T-cell (primary cell): ENCODE results near the gene PGAM2. TPM values are rescaled to one million over a fixed set of nuclear protein-coding genes. Genes with fewer than 3 reads are reported as not detected.

Experiments used
- ATAC-seq, 4 experiments: fragments of 200-7000 bp in 3 of 4; fragments of 150-1000 bp in 1 of 4; cut with Tn5 transposase; replicated peaks in 1 of 4; 1 replicate in 3 of 4; 2 replicates in 1 of 4; pipeline ENCODE4 v1.10.0; 2021; ENCODE audit warnings: moderate library complexity in 3 of 4, mild to moderate bottlenecking in 2 of 4, moderate number of reproducible peaks in 1 of 4
- CTCF ChIA-PET, 2 donors: fragments of 300-600 bp; sonication (Branson Sonifier 250); formaldehyde crosslinking; loops; one replicate each; lab custom pipeline; 2022; ENCODE audit warnings: antibody characterized with exemption in 2 of 2; lab: Charles Lee
- POLR2A ChIA-PET, 2 donors: fragments of 300-600 bp; sonication (Branson Sonifier 250); formaldehyde crosslinking; loops; one replicate each; lab custom pipeline; 2022; ENCODE audit warnings: antibody characterized with exemption in 2 of 2; lab: Charles Lee
- DNase-seq, 35 experiments: peaks; one replicate each; pipeline versions ENCODE4 v3.0.0 to v3.0.0-alpha.2; 2013 to 2023
- H3K27ac ChIP-seq: one replicate; pipeline ENCODE4 v1.5.1; 2013; ENCODE audit warnings: low read length
- H3K27me3 ChIP-seq, 2 experiments: replicated peaks in 1 of 2; 1 replicate in 1 of 2; 2 replicates in 1 of 2; pipeline versions ENCODE4 v1.6.1 to v1.7.0; 2013; ENCODE audit warnings: low read length in 1 of 2, mixed read lengths in 1 of 2; ENCODE audit not compliant: control insufficient read depth in 2 of 2, insufficient read depth in 2 of 2; ENCODE audit errors: extremely low read depth in 1 of 2
- H3K36me3 ChIP-seq, 2 donors: 1 replicate in 1 of 2; 2 replicates in 1 of 2; pipeline versions ENCODE4 v1.6.1 to v1.7.0; 2013; ENCODE audit warnings: low read length in 1 of 2; ENCODE audit not compliant: control insufficient read depth in 2 of 2, insufficient read depth in 1 of 2; ENCODE audit errors: extremely low read depth in 1 of 2
- H3K4me1 ChIP-seq, 2 experiments: 1 replicate in 1 of 2; 2 replicates in 1 of 2; pipeline versions ENCODE4 v1.6.1 to v1.7.0; 2013; ENCODE audit warnings: low read length in 2 of 2, mixed read lengths in 1 of 2; ENCODE audit not compliant: insufficient read depth in 2 of 2, control insufficient read depth in 1 of 2; ENCODE audit errors: extremely low read depth in 1 of 2
- H3K4me3 ChIP-seq, 2 donors: 1 replicate in 1 of 2; 2 replicates in 1 of 2; pipeline versions ENCODE4 v1.5.1 to v1.7.0; 2013; ENCODE audit warnings: mild to moderate bottlenecking in 2 of 2, low read length in 1 of 2, moderate library complexity in 1 of 2; ENCODE audit not compliant: control insufficient read depth in 1 of 2; ENCODE audit errors: extremely low read depth in 1 of 2
- H3K9me3 ChIP-seq: 2 replicates; pipeline ENCODE4 v1.7.0; 2013
- H3K27ac Mint-ChIP-seq, 2 donors: one replicate each; pipeline ENCODE4 v1.8.0; 2020 to 2021; ENCODE audit warnings: mild to moderate bottlenecking in 2 of 2, mixed read lengths in 2 of 2
- H3K27me3 Mint-ChIP-seq, 2 donors: one replicate each; pipeline ENCODE4 v1.8.0; 2021 to 2022; ENCODE audit warnings: mixed read lengths in 2 of 2
- H3K36me3 Mint-ChIP-seq: one replicate; pipeline ENCODE4 v1.8.0; 2021; ENCODE audit warnings: mixed read lengths
- H3K4me1 Mint-ChIP-seq, 3 donors: one replicate each; pipeline ENCODE4 v1.8.0; 2020 to 2022; ENCODE audit warnings: mixed read lengths in 3 of 3, mild to moderate bottlenecking in 1 of 3
- H3K4me3 Mint-ChIP-seq, 3 donors: one replicate each; pipeline ENCODE4 v1.8.0; 2020 to 2022; ENCODE audit warnings: mild to moderate bottlenecking in 3 of 3, mixed read lengths in 3 of 3, moderate library complexity in 3 of 3
- H3K9me3 Mint-ChIP-seq, 3 donors: one replicate each; pipeline ENCODE4 v1.8.0; 2020 to 2022; ENCODE audit warnings: mixed read lengths in 3 of 3
- WGBS: methylation state at CpG from one replicate; pipeline ENCODE4 v1.1.5; 2013; ENCODE audit warnings: missing lambda C conversion rate; ENCODE audit not compliant: insufficient coverage; 5-methylcytosine and 5-hydroxymethylcytosine counted together
- total RNA-seq, 35 experiments: library from RNA in 6 of 35; stranded (reverse) in 6 of 35; fragments of 120-200 nt in 1 of 35; gene quantifications; one replicate each; pipeline versions ENCODE4 v1.2.1 to v1.2.4 and lab custom pipeline; 2013 to 2026

PGAM2 gene
- total RNA-seq, 5 donors from 2014 or later (not counting 1 experiment from before 2014, with no cell fraction given): 1.1 to 2.9 (median 1.7) TPM

GRCh38 chr7:44084701-44085100, 19.3 kb upstream of the PGAM2 start:
- Histone ChIP-seq H3K36me3 (peaks cover 7 to 9% of the 10 kb centered on the region in 2 donors), H3K4me1 (peaks cover 4 to 27% of the 10 kb centered on the region in 2 experiments), H3K27me3 (no peaks in the 10 kb centered on the region), H3K27ac (no peak overlapping the region), H3K9me3 (no peaks in the 10 kb centered on the region), H3K4me3 (no peak overlapping the region)
- 73% methylated on average over 4 of the region's 4 CpGs for WGBS
- H3K27me3 Mint-ChIP-seq: no peaks in the 10 kb centered on the region
- POLR2A ChIA-PET: interaction anchor here in 1 of 2 donors (0.5 to 0.7 kb wide), 2 partner anchors 16 to 490 kb away, joined by 3 to 4 read pairs; no protein-coding TSS in a partner anchor
- H3K9me3 Mint-ChIP-seq: no peaks in the 10 kb centered on the region
- no peak overlapping the region for H3K27ac Mint-ChIP-seq
- peaks cover 24 to 29% (median 26%) of the 10 kb centered on the region in 3 donors for H3K4me1 Mint-ChIP-seq
- no peak for DNase-seq
- ATAC-seq: no peak
- peaks cover 6% of the 10 kb centered on the region for H3K36me3 Mint-ChIP-seq
- H3K4me3 Mint-ChIP-seq: peak overlapping the region in 1 of 3 donors; percentile 86
- CTCF ChIA-PET: interaction anchor here in 1 of 2 donors (0.5 to 0.7 kb wide), 3 partner anchors 12 to 396 kb away, joined by 3 to 4 read pairs (median 4); no protein-coding TSS in a partner anchor

GRCh38 chr7:44083796-44084195, 18.4 kb upstream of the PGAM2 start:
- Mint-ChIP-seq H3K36me3 (peaks cover 6% of the 10 kb centered on the region), H3K27ac (no peak overlapping the region), H3K4me3 (peak overlapping the region; percentile 72 to 91 (median 86)), H3K27me3 (no peaks in the 10 kb centered on the region), H3K4me1 (peaks cover 24 to 31% (median 26%) of the 10 kb centered on the region in 3 donors), H3K9me3 (no peaks in the 10 kb centered on the region)
- CTCF ChIA-PET: no interaction called here
- ATAC-seq: no peak
- Histone ChIP-seq H3K27ac (no peak overlapping the region), H3K27me3 (no peaks in the 10 kb centered on the region), H3K9me3 (no peaks in the 10 kb centered on the region), H3K4me1 (peaks cover 4 to 36% of the 10 kb centered on the region in 2 experiments), H3K36me3 (peaks cover 7 to 18% of the 10 kb centered on the region in 2 donors), H3K4me3 (no peak overlapping the region)
- WGBS: 100% methylated on average over 2 of the region's 3 CpGs
- POLR2A ChIA-PET: interaction anchor here (0.6 to 0.7 kb wide), 2 partner anchors 17 to 27 kb away, joined by 3 to 5 read pairs; no protein-coding TSS in a partner anchor
- DNase-seq: no peak

GRCh38 chr7:44082541-44083207, 17.3 kb upstream of the PGAM2 start:
- Mint-ChIP-seq H3K4me3 (peak overlapping the region; percentile 86 to 91 (median 90)), H3K27me3 (no peaks in the 10 kb centered on the region), H3K4me1 (peaks cover 30 to 39% (median 30%) of the 10 kb centered on the region in 3 donors), H3K36me3 (peaks cover 9% of the 10 kb centered on the region), H3K9me3 (no peaks in the 10 kb centered on the region), H3K27ac (peak overlapping the region; percentile 66 to 73)
- CTCF ChIA-PET: no interaction called here
- POLR2A ChIA-PET: no interaction called here
- peak overlapping the region; percentile 65 for H3K27ac ChIP-seq
- peak; percentile 92 to 96 (median 94) for ATAC-seq
- peak overlapping the region; percentile 17 to 60 for H3K4me3 ChIP-seq
- H3K27me3 ChIP-seq: no peaks in the 10 kb centered on the region
- no peaks in the 10 kb centered on the region for H3K9me3 ChIP-seq
- DNase-seq: peak; percentile 90 to 100 (median 98)
- H3K4me1 ChIP-seq: peaks cover 4 to 47% of the 10 kb centered on the region in 2 experiments
- H3K36me3 ChIP-seq: peaks cover 16 to 29% of the 10 kb centered on the region in 2 donors
- WGBS: under 1% methylated on average over 36 of the region's 54 CpGs

- ATAC-seq: no peak
- WGBS: no CpG with 5 or more reads among the region's 9 CpGs
- Mint-ChIP-seq H3K36me3 (peaks cover 20% of the 10 kb centered on the region), H3K4me3 (peak overlapping the region; percentile 86 to 91 (median 90)), H3K9me3 (no peaks in the 10 kb centered on the region), H3K4me1 (peaks cover 32 to 42% (median 33%) of the 10 kb centered on the region in 3 donors), H3K27ac (peak overlapping the region; percentile 89 to 93), H3K27me3 (no peaks in the 10 kb centered on the region)
- peak in 9 of 35 experiments; percentile 11 to 59 (median 37) for DNase-seq
- H3K36me3 ChIP-seq: peaks cover 23 to 43% of the 10 kb centered on the region in 2 donors
- peak overlapping the region; percentile 73 for H3K27ac ChIP-seq
- H3K4me1 ChIP-seq: peaks cover 4 to 53% of the 10 kb centered on the region in 2 experiments
- no peaks in the 10 kb centered on the region for H3K27me3 ChIP-seq
- peak overlapping the region; percentile 45 to 74 for H3K4me3 ChIP-seq
- CTCF ChIA-PET: interaction anchor here (0.6 to 1.1 kb wide), 5 partner anchors 12 to 89 kb away, joined by 3 to 11 read pairs (median 5); partner anchors contain the start of gene DBNL (in 1 of the 2)
- no peaks in the 10 kb centered on the region for H3K9me3 ChIP-seq
- POLR2A ChIA-PET: interaction anchor here (0.7 to 1.0 kb wide), 2 partner anchors 13 to 765 kb away, joined by 4 read pairs; no protein-coding TSS in a partner anchor
Observed at GRCh38 chr7:44081266-44081748, 15.9 kb upstream of the PGAM2 start.

GRCh38 chr7:44080686-44081265, 15.4 kb upstream of the PGAM2 start:
- H3K9me3 Mint-ChIP-seq: no peaks in the 10 kb centered on the region
- H3K4me1 ChIP-seq: peaks cover 4 to 53% of the 10 kb centered on the region in 2 experiments
- CTCF ChIA-PET: interaction anchor here (0.7 to 1.1 kb wide), 2 partner anchors 12 to 36 kb away, joined by 9 to 11 read pairs; partner anchors contain the start of gene DBNL (in 1 of the 2)
- ATAC-seq (no peak), DNase-seq (no peak)
- H3K9me3 ChIP-seq: no peaks in the 10 kb centered on the region
- POLR2A ChIA-PET: interaction anchor here (0.7 to 1.0 kb wide), 2 partner anchors 13 to 765 kb away, joined by 4 read pairs; no protein-coding TSS in a partner anchor
- H3K4me1 Mint-ChIP-seq: peaks cover 32 to 42% (median 33%) of the 10 kb centered on the region in 3 donors
- peak overlapping the region; percentile 45 to 74 for H3K4me3 ChIP-seq
- H3K27me3 Mint-ChIP-seq: no peaks in the 10 kb centered on the region
- H3K36me3 ChIP-seq: peaks cover 29 to 48% of the 10 kb centered on the region in 2 donors
- WGBS: 74% methylated on average over 5 of the region's 11 CpGs
- peak overlapping the region; percentile 89 to 93 for H3K27ac Mint-ChIP-seq
- H3K27me3 ChIP-seq: no peaks in the 10 kb centered on the region
- peak overlapping the region; percentile 73 for H3K27ac ChIP-seq
- H3K4me3 Mint-ChIP-seq: peak overlapping the region; percentile 86 to 91 (median 90)
- peaks cover 20% of the 10 kb centered on the region for H3K36me3 Mint-ChIP-seq

- 95% methylated on average over 4 of the region's 5 CpGs for WGBS
- ATAC-seq (no peak), DNase-seq (no peak)
- Histone ChIP-seq H3K27me3 (no peaks in the 10 kb centered on the region), H3K27ac (no peak overlapping the region), H3K4me1 (peaks cover 4 to 53% of the 10 kb centered on the region in 2 experiments), H3K9me3 (no peaks in the 10 kb centered on the region), H3K4me3 (peak overlapping the region in 1 of 2 donors; percentile 11), H3K36me3 (peaks cover 33 to 54% of the 10 kb centered on the region in 2 donors)
- Mint-ChIP-seq H3K27ac (no peak overlapping the region), H3K36me3 (peaks cover 20% of the 10 kb centered on the region), H3K27me3 (no peaks in the 10 kb centered on the region), H3K9me3 (no peaks in the 10 kb centered on the region), H3K4me1 (peaks cover 32 to 42% (median 33%) of the 10 kb centered on the region in 3 donors), H3K4me3 (no peak overlapping the region)
- ChIA-PET CTCF (no interaction called here), POLR2A (interaction anchor here in 1 of 2 donors (0.6 to 1.0 kb wide), 2 partner anchors 12 to 61 kb away, joined by 3 to 4 read pairs; no protein-coding TSS in a partner anchor)
Observed at GRCh38 chr7:44080118-44080517, 14.8 kb upstream of the PGAM2 start.
